Endothelial cell of umbilical vein (primary cell): Measurements from ENCODE around the gene MYO15A. TPM values are rescaled to one million over a fixed set of nuclear protein-coding genes. Genes with fewer than 3 reads are reported as not detected.

Source experiments
- BruUV-seq: library from RNA; stranded (reverse); fragments of 400-500 nt; replicated peaks from 2 replicates; lab custom pipeline; 2021; lab: Mats Ljungman, UMichigan
- CTCF ChIA-PET: fragments of 300-600, 350-600 bp; sonication (Branson Sonifier 250); formaldehyde crosslinking; loops from one replicate; lab custom pipeline; 2021; ENCODE audit warnings: antibody characterized with exemption, inconsistent platforms; lab: Charles Lee
- POLR2A ChIA-PET: fragments of 300-600, 350-600 bp; sonication (Branson Sonifier 250); formaldehyde crosslinking; loops from one replicate; lab custom pipeline; 2021; ENCODE audit warnings: antibody characterized with exemption, inconsistent platforms; lab: Charles Lee
- DNase-seq: peaks from one replicate; pipeline ENCODE4 v3.0.0-alpha.2; 2011; ENCODE audit warnings: low read depth, low spot score
- FAIRE-seq: peaks from 2 replicates; lab custom pipeline; 2011; peaks lifted over from hg19 to GRCh38; lab: Jason Lieb, UNC
- H2AFZ ChIP-seq: 2 replicates; pipeline ENCODE4 v1.6.0; 2012; ENCODE audit warnings: low read depth, low read length, control low read depth, inconsistent platforms
- H3K27ac ChIP-seq: 2 replicates; pipeline ENCODE4 v1.5.1; 2011; ENCODE audit warnings: low read depth, mild to moderate bottlenecking, control low read depth, low read length, moderate library complexity; ENCODE audit not compliant: insufficient read depth
- H3K27me3 ChIP-seq, 2 experiments: 2 replicates each; pipeline versions ENCODE4 v1.6.0 to v1.6.1; 2011; ENCODE audit warnings: low read length in 2 of 2, mixed read lengths in 1 of 2; ENCODE audit not compliant: control insufficient read depth in 2 of 2, insufficient read depth in 2 of 2
- H3K36me3 ChIP-seq, 2 experiments: 2 replicates in 1 of 2; 3 replicates in 1 of 2; pipeline ENCODE4 v1.5.1; 2011; ENCODE audit warnings: low read length in 2 of 2, mild to moderate bottlenecking in 1 of 2, moderate library complexity in 1 of 2; ENCODE audit not compliant: control insufficient read depth in 2 of 2, insufficient read depth in 2 of 2; ENCODE audit errors: extremely low read depth in 1 of 2
- H3K4me1 ChIP-seq: 3 replicates; pipeline ENCODE4 v1.5.1; 2011; ENCODE audit warnings: mild to moderate bottlenecking, low read length; ENCODE audit not compliant: control insufficient read depth, insufficient read depth; ENCODE audit errors: extremely low read depth
- H3K4me2 ChIP-seq: 2 replicates; pipeline ENCODE4 v1.6.1; 2011; ENCODE audit warnings: low read length, control low read depth, mixed read lengths; ENCODE audit not compliant: insufficient read depth
- H3K4me3 ChIP-seq, 3 experiments: fragments of 200-600 bp in 1 of 3; sonication (generic), shearing (Covaris generic) in 1 of 3; replicated peaks in 1 of 3; 2 replicates each; pipeline ENCODE4 v1.5.1; 2011 to 2016; ENCODE audit warnings: control low read depth in 3 of 3, low read length in 3 of 3, mild to moderate bottlenecking in 2 of 3, inconsistent platforms in 1 of 3, low read depth in 1 of 3, moderate library complexity in 1 of 3; ENCODE audit not compliant: insufficient read depth in 1 of 3
- H3K79me2 ChIP-seq: 2 replicates; pipeline ENCODE4 v1.6.0; 2012; ENCODE audit warnings: low read length, inconsistent platforms; ENCODE audit not compliant: control insufficient read depth, insufficient read depth
- H3K9ac ChIP-seq: replicated peaks from 2 replicates; pipeline ENCODE3; 2011; ENCODE audit warnings: low read length, control low read depth; ENCODE audit not compliant: insufficient read depth; ENCODE audit errors: extremely low read depth
- H3K9me1 ChIP-seq: replicated peaks from 3 replicates; pipeline ENCODE4 v1.6.0; 2011; ENCODE audit warnings: mild to moderate bottlenecking, low read length; ENCODE audit not compliant: control insufficient read depth, insufficient read depth; ENCODE audit errors: extremely low read depth
- H3K9me3 ChIP-seq: replicated peaks from 2 replicates; pipeline ENCODE4 v1.5.1; 2012; ENCODE audit warnings: low read length, inconsistent platforms; ENCODE audit not compliant: control insufficient read depth, insufficient read depth
- H4K20me1 ChIP-seq: replicated peaks from 2 replicates; pipeline ENCODE3; 2011; ENCODE audit warnings: mild to moderate bottlenecking, low read length; ENCODE audit not compliant: control insufficient read depth, insufficient read depth; ENCODE audit errors: extremely low read depth
- EZH2 ChIP-seq: IDR thresholded peaks from 2 replicates; pipeline ENCODE4 v1.6.1; 2012; ENCODE audit warnings: borderline replicate concordance, low read depth, mild to moderate bottlenecking, moderate library complexity, low read length, inconsistent platforms; ENCODE audit not compliant: severe bottlenecking
- FOS ChIP-seq: IDR thresholded peaks from 2 replicates; pipeline ENCODE4 v1.6.1; 2011; ENCODE audit warnings: mild to moderate bottlenecking, low read length, moderate library complexity, borderline replicate concordance; ENCODE audit not compliant: insufficient read depth
- GATA2 ChIP-seq: IDR thresholded peaks from 2 replicates; pipeline ENCODE4 v1.7.0; 2011; ENCODE audit warnings: low read depth, mild to moderate bottlenecking, moderate library complexity, mixed read lengths, low read length; ENCODE audit not compliant: insufficient read length, insufficient read depth
- JUN ChIP-seq: IDR thresholded peaks from 2 replicates; pipeline ENCODE4 v1.6.1; 2011; ENCODE audit warnings: borderline replicate concordance, low read depth; ENCODE audit not compliant: insufficient read length, insufficient read depth
- MYC ChIP-seq: IDR thresholded peaks from one replicate; pipeline ENCODE4 v1.6.1; 2011; ENCODE audit warnings: mild to moderate bottlenecking, low read depth, low read length
- POLR2A ChIP-seq: IDR thresholded peaks from 2 replicates; pipeline ENCODE4 v1.6.1; 2012; ENCODE audit warnings: low read depth, mild to moderate bottlenecking, control low read depth, low read length
- POLR2AphosphoS5 ChIP-seq: IDR thresholded peaks from 2 replicates; pipeline ENCODE4 v1.6.1; 2012; ENCODE audit warnings: low read depth, mild to moderate bottlenecking, control low read depth, low read length, moderate library complexity; ENCODE audit not compliant: insufficient read depth
- dilution Hi-C: fragments of 300-500 bp; cut with MboI; formaldehyde crosslinking; loops from one replicate; pipeline ENCODE4 v1.15.0; 2019; ENCODE audit warnings: low sequenced_read_pairs; ENCODE audit not compliant: extremely low pct_ligation_motif_present
- intact Hi-C: fragments of 100-400 bp; cut with micrococcal nuclease; formaldehyde crosslinking; loops from one replicate; pipeline ENCODE4 v1.10.0; 2022
- polyA plus RNA-seq, 4 experiments: library from polyadenylated mRNA; depleted of rRNA in 3 of 4; stranded (reverse) in 3 of 4; unstranded in 1 of 4; fragments of >200 nt; gene quantifications; 2 replicates each; pipeline versions ENCODE4 v1.2.1 to v1.2.3, GENCODE V29; 2011 to 2012; ENCODE audit warnings: missing spikeins in 1 of 4
- total RNA-seq: library from RNA; stranded (reverse); gene quantifications from 2 replicates; pipeline ENCODE4 v1.2.3, GENCODE V29; 2021
- TF ChIP-seq, protein P1 (sequence below): IDR thresholded peaks from 2 replicates; pipeline ENCODE4 v1.6.1; 2011; ENCODE audit not compliant: insufficient read depth, insufficient read length
- TF ChIP-seq, protein P2 (sequence below), 2 donors: IDR thresholded peaks; 1 replicate in 1 of 2; 2 replicates in 1 of 2; pipeline ENCODE4 v1.5.1; 2011; ENCODE audit warnings: low read length in 2 of 2, mild to moderate bottlenecking in 2 of 2, moderate library complexity in 2 of 2, control low read depth in 1 of 2, inconsistent platforms in 1 of 2, low read depth in 1 of 2; ENCODE audit not compliant: insufficient read depth in 1 of 2; ENCODE audit errors: extremely low read depth in 1 of 2

Gene MYO15A
- total and polyA plus RNA-seq, 2 donors (not counting 3 experiments of a cell fraction or from before 2014, with no cell fraction given), result 0.46 to 0.82 TPM

DNA sequence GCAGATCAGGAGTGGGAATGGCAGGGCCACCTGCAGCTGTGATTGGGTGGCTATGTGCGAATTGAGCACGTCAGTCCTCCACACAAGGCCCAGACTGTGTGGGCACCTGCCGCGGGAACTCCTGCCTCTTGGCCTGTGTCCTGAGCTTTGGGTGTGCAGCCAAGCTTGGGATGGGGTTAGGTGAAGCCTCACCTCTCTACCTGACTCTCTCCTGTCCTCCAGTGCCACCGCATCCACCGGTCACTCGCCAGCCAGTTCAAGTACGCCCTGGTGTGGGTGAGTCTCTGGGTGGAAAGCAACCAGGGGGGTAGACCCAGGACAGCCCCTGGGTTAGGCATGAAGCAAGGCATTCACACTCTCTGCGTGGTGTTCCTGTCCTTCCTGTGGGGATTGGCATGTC is 2.3 kb upstream of the MYO15A start:
- H3K4me3 ChIP-seq, result no peak overlapping the region
- no peak overlapping the region for H3K9ac ChIP-seq
- no peaks in the 10 kb centered on the region for H3K9me3 ChIP-seq
- no peaks in the 10 kb centered on the region for H3K9me1 ChIP-seq
- peaks cover 0 to 16% of the 10 kb centered on the region in 2 experiments for H3K36me3 ChIP-seq
- TF ChIP-seq FOS (no peak), POLR2A (no peak), MYC (no peak), GATA2 (no peak), JUN (no peak), EZH2 (no peak)
- TF ChIP-seq, protein P1, sequence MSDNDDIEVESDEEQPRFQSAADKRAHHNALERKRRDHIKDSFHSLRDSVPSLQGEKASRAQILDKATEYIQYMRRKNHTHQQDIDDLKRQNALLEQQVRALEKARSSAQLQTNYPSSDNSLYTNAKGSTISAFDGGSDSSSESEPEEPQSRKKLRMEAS, result no peak
- H3K4me2 ChIP-seq, result no peak overlapping the region
- CTCF ChIA-PET, result no interaction called here
- H3K4me1 ChIP-seq, result no peaks in the 10 kb centered on the region
- DNase-seq (no peak), FAIRE-seq (no peak)
- POLR2A ChIA-PET, result no interaction called here
- H2AFZ ChIP-seq, result no peak overlapping the region
- H3K79me2 ChIP-seq, result no peaks in the 10 kb centered on the region
- no peaks in the 10 kb centered on the region for H4K20me1 ChIP-seq
- dilution Hi-C loops, result no loop called here
- intact Hi-C loops, result no loop called here
- no peak overlapping the region for H3K27ac ChIP-seq
- H3K27me3 ChIP-seq, result no peaks in the 10 kb centered on the region
- no TSS peak for BruUV-seq

DNA sequence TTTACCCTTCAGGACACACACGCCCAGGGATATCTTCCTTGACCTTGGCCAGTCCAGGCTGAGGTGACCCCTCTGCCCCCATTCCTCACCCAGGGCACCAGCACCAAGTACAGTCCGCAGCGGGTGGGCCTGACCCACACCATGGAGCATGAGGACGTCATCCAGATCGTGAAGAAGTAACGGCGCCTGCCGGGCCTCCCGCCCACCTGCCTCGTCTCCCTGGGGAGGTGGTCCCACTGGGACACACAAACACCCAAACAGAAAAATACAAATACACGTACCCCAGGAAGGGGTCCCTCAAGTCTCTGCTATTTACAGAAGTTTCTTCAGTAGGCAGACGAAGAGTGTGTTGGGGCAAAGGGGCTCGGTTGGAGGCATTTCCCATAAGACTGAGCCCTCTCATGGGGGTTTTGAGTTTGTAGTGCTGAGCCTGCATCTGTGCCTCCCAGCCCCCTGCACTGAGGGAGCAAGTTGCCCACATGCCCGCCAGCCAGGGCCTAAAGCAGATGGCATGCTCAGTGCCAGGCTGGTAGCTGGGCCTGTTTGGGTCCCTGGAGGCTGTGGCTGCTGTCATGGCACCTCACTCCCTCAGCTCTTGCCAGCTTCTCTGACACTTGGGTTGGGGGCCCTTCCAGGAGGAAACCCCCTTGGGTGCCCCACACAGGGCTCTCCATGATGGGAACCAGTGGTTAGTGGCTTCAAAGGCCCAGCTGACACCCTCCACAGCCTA is 1.3 kb upstream of the MYO15A start:
- Histone ChIP-seq H3K4me3 (no peak overlapping the region), H3K79me2 (no peaks in the 10 kb centered on the region), H3K27me3 (no peaks in the 10 kb centered on the region), H3K36me3 (peaks cover 0 to 12% of the 10 kb centered on the region in 2 experiments), H2AFZ (no peak overlapping the region), H4K20me1 (no peaks in the 10 kb centered on the region), H3K9ac (no peak overlapping the region), H3K27ac (no peak overlapping the region), H3K9me1 (no peaks in the 10 kb centered on the region), H3K4me2 (no peak overlapping the region), H3K4me1 (no peaks in the 10 kb centered on the region), H3K9me3 (no peaks in the 10 kb centered on the region)
- POLR2A ChIA-PET, result no interaction called here
- CTCF ChIA-PET, result no interaction called here
- intact Hi-C loops (no loop called here), dilution Hi-C loops (no loop called here)
- DNase-seq (no peak), FAIRE-seq (no peak)
- TF ChIP-seq MYC (no peak), GATA2 (no peak), JUN (no peak), FOS (no peak), POLR2A (no peak), EZH2 (no peak), POLR2AphosphoS5 (no peak)
- TF ChIP-seq, protein P2, sequence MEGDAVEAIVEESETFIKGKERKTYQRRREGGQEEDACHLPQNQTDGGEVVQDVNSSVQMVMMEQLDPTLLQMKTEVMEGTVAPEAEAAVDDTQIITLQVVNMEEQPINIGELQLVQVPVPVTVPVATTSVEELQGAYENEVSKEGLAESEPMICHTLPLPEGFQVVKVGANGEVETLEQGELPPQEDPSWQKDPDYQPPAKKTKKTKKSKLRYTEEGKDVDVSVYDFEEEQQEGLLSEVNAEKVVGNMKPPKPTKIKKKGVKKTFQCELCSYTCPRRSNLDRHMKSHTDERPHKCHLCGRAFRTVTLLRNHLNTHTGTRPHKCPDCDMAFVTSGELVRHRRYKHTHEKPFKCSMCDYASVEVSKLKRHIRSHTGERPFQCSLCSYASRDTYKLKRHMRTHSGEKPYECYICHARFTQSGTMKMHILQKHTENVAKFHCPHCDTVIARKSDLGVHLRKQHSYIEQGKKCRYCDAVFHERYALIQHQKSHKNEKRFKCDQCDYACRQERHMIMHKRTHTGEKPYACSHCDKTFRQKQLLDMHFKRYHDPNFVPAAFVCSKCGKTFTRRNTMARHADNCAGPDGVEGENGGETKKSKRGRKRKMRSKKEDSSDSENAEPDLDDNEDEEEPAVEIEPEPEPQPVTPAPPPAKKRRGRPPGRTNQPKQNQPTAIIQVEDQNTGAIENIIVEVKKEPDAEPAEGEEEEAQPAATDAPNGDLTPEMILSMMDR (IDR thresholded peaks at IDR 0.05; ENCODE audit: extremely low read depth in 1 of 2, insufficient read depth in 1 of 2, low read depth in 1 of 2, low read length in 2 of 2), result no peak
- TF ChIP-seq, protein P1, result no peak
- BruUV-seq, result no TSS peak
